ENCODE results near the gene PROKR2.

- no peak for TF ChIP-seq EZH2 (IDR thresholded peaks at IDR 0.05; ENCODE audit: insufficient read depth, poor library complexity, severe bottlenecking)
- TF ChIP-seq EZH2phosphoT487 (IDR thresholded peaks at IDR 0.05; ENCODE audit: insufficient read depth, low read depth) = no peak
Measured at GRCh38 chr20:5349448-5349847, 32.7 kb upstream of the PROKR2 start.

Measured in GM23248 (cell line).